ENCODE results near the gene RRP36.
"Not testable (repeated sequence)": the region's sequence is repeated elsewhere in the genome, so short reads cannot be mapped to it uniquely, and the experiment has no call there.

DNA sequence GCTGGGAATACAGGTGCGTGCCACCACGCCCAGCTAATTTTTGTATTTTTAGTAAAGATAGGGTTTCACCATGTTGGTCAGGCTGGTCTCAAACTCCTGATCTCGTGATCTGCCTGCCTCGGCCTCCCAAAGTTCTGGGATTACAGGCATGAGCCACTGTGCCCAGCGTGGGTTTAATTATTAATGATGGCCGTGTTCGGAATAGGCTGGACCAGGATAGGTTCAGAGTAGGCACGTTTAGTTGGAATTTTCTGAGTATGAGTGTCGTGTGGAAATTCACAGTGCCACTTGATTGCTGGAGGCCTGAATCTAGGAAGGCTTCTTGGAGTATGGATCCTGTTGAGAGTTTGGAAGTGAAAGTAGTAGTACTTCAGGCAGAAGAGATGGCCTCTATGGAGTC, 23.2 kb upstream of the RRP36 start:
- not testable (repeated sequence) for TF ChIP-seq EZH2 (IDR thresholded peaks at IDR 0.05; ENCODE audit: low read length, unreplicated experiment); EZH2phosphoT487 (IDR thresholded peaks at IDR 0.05; ENCODE audit: borderline replicate concordance, low read length)
- TF ChIP-seq, protein P1, sequence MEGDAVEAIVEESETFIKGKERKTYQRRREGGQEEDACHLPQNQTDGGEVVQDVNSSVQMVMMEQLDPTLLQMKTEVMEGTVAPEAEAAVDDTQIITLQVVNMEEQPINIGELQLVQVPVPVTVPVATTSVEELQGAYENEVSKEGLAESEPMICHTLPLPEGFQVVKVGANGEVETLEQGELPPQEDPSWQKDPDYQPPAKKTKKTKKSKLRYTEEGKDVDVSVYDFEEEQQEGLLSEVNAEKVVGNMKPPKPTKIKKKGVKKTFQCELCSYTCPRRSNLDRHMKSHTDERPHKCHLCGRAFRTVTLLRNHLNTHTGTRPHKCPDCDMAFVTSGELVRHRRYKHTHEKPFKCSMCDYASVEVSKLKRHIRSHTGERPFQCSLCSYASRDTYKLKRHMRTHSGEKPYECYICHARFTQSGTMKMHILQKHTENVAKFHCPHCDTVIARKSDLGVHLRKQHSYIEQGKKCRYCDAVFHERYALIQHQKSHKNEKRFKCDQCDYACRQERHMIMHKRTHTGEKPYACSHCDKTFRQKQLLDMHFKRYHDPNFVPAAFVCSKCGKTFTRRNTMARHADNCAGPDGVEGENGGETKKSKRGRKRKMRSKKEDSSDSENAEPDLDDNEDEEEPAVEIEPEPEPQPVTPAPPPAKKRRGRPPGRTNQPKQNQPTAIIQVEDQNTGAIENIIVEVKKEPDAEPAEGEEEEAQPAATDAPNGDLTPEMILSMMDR (conservative IDR thresholded peaks at IDR 0.05; ENCODE audit: low read depth, low read length) = not testable (repeated sequence)
